H1 (cell line): ENCODE measurements around the gene ZBTB34. TPM values are rescaled to one million over a fixed set of nuclear protein-coding genes. Genes with fewer than 3 reads are reported as not detected.

Experiments used
- CTCF ChIA-PET: fragments of 300-600 bp; sonication (Branson Sonifier 250); formaldehyde crosslinking; loops from one replicate; lab custom pipeline; 2021; ENCODE audit not compliant: partially characterized antibody; lab: Charles Lee
- POLR2A ChIA-PET: fragments of 300-600 bp; sonication (Branson Sonifier 250); formaldehyde crosslinking; loops from one replicate; lab custom pipeline; 2021; ENCODE audit warnings: inconsistent platforms; ENCODE audit not compliant: partially characterized antibody; lab: Charles Lee
- DNase-seq, 2 experiments: peaks; one replicate each; pipeline versions ENCODE4 v3.0.0 to v3.0.0-alpha.2; 2010 to 2022; ENCODE audit warnings: low spot score in 2 of 2, low read depth in 1 of 2, mixed read lengths in 1 of 2
- FAIRE-seq: peaks from 2 replicates; lab custom pipeline; 2011; peaks lifted over from hg19 to GRCh38; lab: Jason Lieb, UNC
- H2AFZ ChIP-seq: 2 replicates; pipeline ENCODE4 v1.8.1; 2012; ENCODE audit warnings: low read length, inconsistent platforms
- H2AK5ac ChIP-seq: 2 replicates; pipeline ENCODE4 v1.6.1; 2013; ENCODE audit warnings: low read depth, low read length
- H2BK120ac ChIP-seq: replicated peaks from 2 replicates; pipeline ENCODE3; 2013; ENCODE audit warnings: low read depth, low read length, inconsistent platforms
- H2BK12ac ChIP-seq: 2 replicates; pipeline ENCODE4 v1.6.1; 2013; ENCODE audit warnings: low read depth, low read length
- H2BK15ac ChIP-seq: 2 replicates; pipeline ENCODE4 v1.6.1; 2013; ENCODE audit warnings: low read length
- H2BK20ac ChIP-seq: 2 replicates; pipeline ENCODE4 v1.6.1; 2013; ENCODE audit warnings: low read length
- H2BK5ac ChIP-seq: 2 replicates; pipeline ENCODE4 v1.6.1; 2013; ENCODE audit warnings: low read depth, low read length
- H3K14ac ChIP-seq: 2 replicates; pipeline ENCODE4 v1.6.1; 2013; ENCODE audit warnings: inconsistent platforms; ENCODE audit not compliant: insufficient read length
- H3K18ac ChIP-seq: 2 replicates; pipeline ENCODE4 v1.6.1; 2013; ENCODE audit warnings: low read length; ENCODE audit errors: extremely low read depth
- H3K23ac ChIP-seq: 2 replicates; pipeline ENCODE4 v1.6.1; 2013; ENCODE audit warnings: inconsistent platforms; ENCODE audit not compliant: insufficient read length
- H3K23me2 ChIP-seq: 2 replicates; pipeline ENCODE4 v1.6.1; 2013; ENCODE audit warnings: low read depth, low read length
- H3K27ac ChIP-seq: 2 replicates; pipeline ENCODE4 v1.6.1; 2011; ENCODE audit warnings: low read depth, low read length, inconsistent platforms
- H3K27me3 ChIP-seq, 4 experiments: replicated peaks in 1 of 4; 1 replicate in 1 of 4; 2 replicates in 3 of 4; pipeline versions ENCODE4 v1.6.1 to v1.8.1; 2011 to 2013; ENCODE audit warnings: low read length in 3 of 4, mild to moderate bottlenecking in 3 of 4, inconsistent platforms in 2 of 4, mixed read lengths in 2 of 4, moderate library complexity in 1 of 4; ENCODE audit not compliant: control insufficient read depth in 3 of 4, insufficient read depth in 3 of 4; ENCODE audit errors: extremely low read depth in 1 of 4
- H3K36me3 ChIP-seq, 4 experiments: 2 replicates each; pipeline versions ENCODE4 v1.6.1 to v1.8.1; 2011 to 2013; ENCODE audit warnings: mild to moderate bottlenecking in 4 of 4, low read length in 3 of 4, moderate library complexity in 2 of 4, control low read depth in 1 of 4, inconsistent platforms in 1 of 4; ENCODE audit not compliant: insufficient read depth in 4 of 4, control insufficient read depth in 2 of 4
- H3K4ac ChIP-seq: replicated peaks from 2 replicates; pipeline ENCODE3; 2013; ENCODE audit warnings: low read length, low read depth, mixed read lengths, inconsistent platforms; ENCODE audit not compliant: insufficient read length
- H3K4me1 ChIP-seq, 4 experiments: replicated peaks in 1 of 4; 1 replicate in 1 of 4; 2 replicates in 3 of 4; pipeline versions ENCODE4 v1.6.1 to v1.8.1; 2011 to 2013; ENCODE audit warnings: low read length in 3 of 4, inconsistent platforms in 2 of 4, mixed read lengths in 1 of 4; ENCODE audit not compliant: insufficient read depth in 4 of 4, control insufficient read depth in 3 of 4
- H3K4me2 ChIP-seq, 2 experiments: 2 replicates each; pipeline versions ENCODE4 v1.6.1 to v1.8.1; 2011 to 2013; ENCODE audit warnings: low read depth in 2 of 2, low read length in 2 of 2, control low read depth in 1 of 2, inconsistent platforms in 1 of 2, mild to moderate bottlenecking in 1 of 2; ENCODE audit not compliant: insufficient read depth in 1 of 2
- H3K4me3 ChIP-seq, 4 experiments: fragments of 200-600, 300-600 bp in 1 of 4; sonication (generic), shearing (Covaris generic), sonication (Bioruptor Twin) in 1 of 4; 2 replicates each; pipeline versions ENCODE4 v1.5.1 to v1.8.1; 2011 to 2016; ENCODE audit warnings: low read length in 4 of 4, low read depth in 3 of 4, control low read depth in 2 of 4, inconsistent platforms in 2 of 4, mild to moderate bottlenecking in 2 of 4, mixed read lengths in 1 of 4, moderate library complexity in 1 of 4; ENCODE audit not compliant: insufficient read depth in 2 of 4; ENCODE audit errors: extremely low read depth in 1 of 4
- H3K56ac ChIP-seq: replicated peaks from 2 replicates; pipeline ENCODE3; 2013; ENCODE audit warnings: low read depth, mild to moderate bottlenecking, mixed read lengths, low read length, inconsistent platforms; ENCODE audit not compliant: insufficient read length
- H3K79me1 ChIP-seq: 2 replicates; pipeline ENCODE4 v1.6.1; 2013; ENCODE audit warnings: low read depth, low read length, control low read depth
- H3K79me2 ChIP-seq, 2 experiments: 2 replicates each; pipeline versions ENCODE4 v1.6.1 to v1.8.1; 2012 to 2013; ENCODE audit warnings: low read length in 2 of 2, mild to moderate bottlenecking in 2 of 2, inconsistent platforms in 1 of 2; ENCODE audit not compliant: insufficient read depth in 2 of 2, control insufficient read depth in 1 of 2
- H3K9ac ChIP-seq, 4 experiments: replicated peaks in 1 of 4; 1 replicate in 1 of 4; 2 replicates in 3 of 4; pipeline versions ENCODE4 v1.6.1 to v1.8.1; 2011 to 2013; ENCODE audit warnings: low read depth in 3 of 4, low read length in 3 of 4, control low read depth in 2 of 4, mild to moderate bottlenecking in 2 of 4, moderate library complexity in 2 of 4, inconsistent platforms in 1 of 4; ENCODE audit errors: extremely low read depth in 1 of 4
- H3K9me3 ChIP-seq, 2 experiments: 2 replicates each; pipeline versions ENCODE4 v1.6.1 to v1.8.1; 2012 to 2013; ENCODE audit warnings: mild to moderate bottlenecking in 2 of 2, moderate library complexity in 2 of 2, control low read depth in 1 of 2, inconsistent platforms in 1 of 2, low read depth in 1 of 2, low read length in 1 of 2, mixed read lengths in 1 of 2; ENCODE audit not compliant: insufficient read depth in 2 of 2
- H4K20me1 ChIP-seq, 2 experiments: replicated peaks in 1 of 2; 2 replicates each; pipeline versions ENCODE3 to v1.8.1; 2011 to 2013; ENCODE audit warnings: inconsistent platforms in 2 of 2, low read length in 2 of 2, mild to moderate bottlenecking in 1 of 2; ENCODE audit not compliant: insufficient read depth in 2 of 2, control insufficient read depth in 1 of 2
- H4K5ac ChIP-seq: 2 replicates; pipeline ENCODE4 v1.6.1; 2013; ENCODE audit warnings: low read length, low read depth, mixed read lengths, inconsistent platforms; ENCODE audit not compliant: insufficient read length
- H4K8ac ChIP-seq: 2 replicates; pipeline ENCODE4 v1.8.0; 2013; ENCODE audit warnings: mild to moderate bottlenecking, moderate library complexity, low read length, inconsistent platforms; ENCODE audit not compliant: insufficient read depth; ENCODE audit errors: extremely low read depth
- H4K91ac ChIP-seq: replicated peaks from 2 replicates; pipeline ENCODE3; 2013; ENCODE audit warnings: low read length, mixed read lengths, inconsistent platforms; ENCODE audit not compliant: insufficient read length
- BACH1 ChIP-seq: IDR thresholded peaks from 2 replicates; pipeline ENCODE4 v1.6.1; 2012; ENCODE audit warnings: low read length, improper control_type of control experiment
- HDAC2 ChIP-seq, 2 experiments: fragments of 300-600 bp in 1 of 2; sonication (generic) in 1 of 2; IDR thresholded peaks; 2 replicates each; pipeline ENCODE4 v1.6.1; 2011 to 2012; ENCODE audit warnings: low read depth in 2 of 2, low read length in 2 of 2, mild to moderate bottlenecking in 2 of 2, moderate library complexity in 2 of 2, borderline replicate concordance in 1 of 2, inconsistent platforms in 1 of 2
- NRF1 ChIP-seq: IDR thresholded peaks from 2 replicates; pipeline ENCODE4 v1.6.1; 2011; ENCODE audit warnings: mild to moderate bottlenecking, low read depth, low read length, improper control_type of control experiment
- POLR2A ChIP-seq, 2 experiments: IDR thresholded peaks; 1 replicate in 1 of 2; 2 replicates in 1 of 2; pipeline ENCODE4 v1.6.1; 2011; ENCODE audit warnings: low read depth in 2 of 2, low read length in 2 of 2, mild to moderate bottlenecking in 2 of 2; ENCODE audit errors: control extremely low read depth in 1 of 2
- RBBP5 ChIP-seq: IDR thresholded peaks from 2 replicates; pipeline ENCODE4 v1.7.1; 2012; ENCODE audit warnings: low read depth, mild to moderate bottlenecking, inconsistent platforms, low read length, moderate library complexity, borderline replicate concordance
- RNF2 ChIP-seq: fragments of 200-900, 300-1000 bp; sonication (generic); IDR thresholded peaks from 2 replicates; pipeline ENCODE4 v1.7.1; 2016; ENCODE audit warnings: borderline replicate concordance, low read depth, mild to moderate bottlenecking, antibody characterized with exemption, low read length; ENCODE audit not compliant: poor library complexity, severe bottlenecking; ENCODE audit errors: missing control alignments
- SIN3A ChIP-seq, 2 experiments: IDR thresholded peaks in 1 of 2; conservative IDR thresholded peaks in 1 of 2; 2 replicates each; pipeline ENCODE4 v1.6.1; 2011 to 2012; ENCODE audit warnings: low read length in 2 of 2, improper control_type of control experiment in 1 of 2, low read depth in 1 of 2, mild to moderate bottlenecking in 1 of 2
- SIX5 ChIP-seq: IDR thresholded peaks from 2 replicates; pipeline ENCODE4 v1.6.1; 2011; ENCODE audit warnings: mild to moderate bottlenecking, low read depth, low read length
- TAF7 ChIP-seq: optimal IDR thresholded peaks from 2 replicates; pipeline ENCODE3; 2011; ENCODE audit warnings: low read depth, mild to moderate bottlenecking, inconsistent platforms, low read length, moderate library complexity, borderline replicate concordance
- ZNF274 ChIP-seq: IDR thresholded peaks from 2 replicates; pipeline ENCODE4 v1.7.0; 2012; ENCODE audit warnings: low read length, borderline replicate concordance; ENCODE audit errors: extremely low read depth
- WGBS, 2 experiments: shearing (Covaris generic) in 1 of 2; methylation state at CpG; one replicate each; pipeline versions ENCODE4 v1.1.6 to v1.1.7; 2013 to 2015; ENCODE audit warnings: low lambda C conversion rate in 2 of 2, mixed read lengths in 2 of 2, inconsistent platforms in 1 of 2, low coverage in 1 of 2, missing lambda C conversion rate in 1 of 2; ENCODE audit not compliant: insufficient replicate concordance in 2 of 2, insufficient coverage in 1 of 2, insufficient read length in 1 of 2; ENCODE audit errors: extremely low coverage in 1 of 2, missing lambda C conversion rate in 1 of 2; 5-methylcytosine and 5-hydroxymethylcytosine counted together
- polyA plus RNA-seq, 7 experiments: library from polyadenylated mRNA; depleted of rRNA in 3 of 7; stranded (reverse) in 5 of 7; unstranded in 2 of 7; fragments of >200 nt in 5 of 7; fragments of 200-250 nt in 2 of 7; gene quantifications; 1 replicate in 5 of 7; 2 replicates in 1 of 7; 4 replicates in 1 of 7; pipeline versions ENCODE4 v1.2.1 to v1.2.3, GENCODE V29; 2011 to 2013; ENCODE audit warnings: missing spikeins in 2 of 7, mixed read lengths in 2 of 7
- total RNA-seq: library from RNA; stranded (reverse); fragmentation: NEBNext Ultra II Directional; extraction: Animal tissue kit (Norgen Biotek cat#: 25700); gene quantifications from 2 replicates; pipeline ENCODE4 v1.2.1, GENCODE V29; 2021

ZBTB34 gene
- total and polyA plus RNA-seq, 2 of the 8 experiments (the other 6 are each of a cell fraction or from before 2014, with no cell fraction given) = 8.2 to 15.9 TPM

GRCh38 chr9:126847051-126847450 lies 13.4 kb upstream of the ZBTB34 start:
- Histone ChIP-seq H3K27me3 (no peaks in the 10 kb centered on the region), H3K23me2 (no peaks in the 10 kb centered on the region), H4K91ac (no peak overlapping the region), H3K79me2 (no peaks in the 10 kb centered on the region), H4K8ac (no peak overlapping the region), H3K14ac (no peak overlapping the region), H3K4ac (no peak overlapping the region), H2AK5ac (no peak overlapping the region), H2BK120ac (no peak overlapping the region), H4K5ac (no peak overlapping the region), H2BK12ac (no peak overlapping the region), H3K79me1 (no peaks in the 10 kb centered on the region), H3K9me3 (no peaks in the 10 kb centered on the region), H3K36me3 (no peaks in the 10 kb centered on the region), H3K56ac (no peak overlapping the region), H4K20me1 (peaks cover 0 to 3% of the 10 kb centered on the region in 2 experiments), H3K4me3 (no peak overlapping the region), H3K4me1 (no peaks in the 10 kb centered on the region), H2BK5ac (no peak overlapping the region), H2BK20ac (no peak overlapping the region), H3K27ac (no peak overlapping the region), H2BK15ac (no peak overlapping the region), H3K4me2 (no peak overlapping the region), H3K23ac (no peak overlapping the region), H2AFZ (no peak overlapping the region), H3K9ac (no peak overlapping the region), H3K18ac (no peak overlapping the region)
- ChIA-PET CTCF (interaction anchor here (0.7 to 2.7 kb wide), 3 partner anchors 12 to 62 kb away, joined by 3 to 9 read pairs (median 3); no protein-coding TSS in a partner anchor), POLR2A (no interaction called here)
- 82% methylated on average over 8 of the region's 8 CpGs; no CpG with 5 or more reads in 1 of the 2 experiments for WGBS, 2 experiments
- DNase-seq (no peak), FAIRE-seq (no peak)
- no peak for TF ChIP-seq SIN3A (conservative IDR thresholded peaks at IDR 0.05 in 1 of 2, IDR thresholded peaks at IDR 0.05 in 1 of 2; ENCODE audit: low read depth in 1 of 2, low read length in 2 of 2)
- TF ChIP-seq ZNF274 = no peak
- no peak for TF ChIP-seq HDAC2 (IDR thresholded peaks at IDR 0.05; ENCODE audit: borderline replicate concordance in 1 of 2, low read depth in 2 of 2, low read length in 2 of 2)
- no peak for TF ChIP-seq SIX5
- TF ChIP-seq RNF2 = no peak
- TF ChIP-seq TAF7 = no peak
- no peak for TF ChIP-seq RBBP5
- TF ChIP-seq NRF1 = no peak
- TF ChIP-seq BACH1 = no peak
- no peak for TF ChIP-seq POLR2A (IDR thresholded peaks at IDR 0.05; ENCODE audit: control extremely low read depth in 1 of 2, low read depth in 2 of 2, low read length in 2 of 2)
